ENCODE measurements around the gene MUS81.

MUS81 gene

DNA sequence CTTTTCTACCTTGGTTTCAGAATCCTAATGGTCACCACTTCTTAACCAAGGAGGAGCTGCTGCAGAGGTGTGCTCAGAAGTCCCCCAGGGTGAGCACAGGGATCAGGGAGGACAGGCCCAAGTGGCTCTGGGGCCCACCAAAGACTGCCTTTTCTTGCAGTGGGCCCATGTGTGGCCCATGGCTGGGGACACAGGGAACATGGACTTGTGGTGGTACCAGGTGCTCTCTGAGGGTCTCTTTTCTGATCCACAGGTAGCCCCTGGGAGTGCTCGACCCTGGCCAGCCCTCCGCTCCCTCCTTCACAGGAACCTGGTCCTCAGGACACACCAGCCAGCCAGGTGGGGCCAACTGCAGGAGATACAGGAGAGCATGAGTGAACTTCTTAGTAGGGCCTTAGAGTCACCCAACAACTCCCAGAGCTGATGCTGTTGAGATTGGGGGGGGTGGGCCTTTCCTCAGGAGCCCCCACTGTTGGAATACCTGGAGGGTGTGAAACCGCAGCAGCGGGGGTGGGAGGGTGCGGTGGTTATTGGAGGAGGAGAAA lies 2.0 kb downstream of the MUS81 start:
- peaks cover 37% of the 10 kb centered on the region for H3F3A ChIP-seq (ENCODE audit: insufficient read depth, low read length)
- no peak overlapping the region for H3K4me3 ChIP-seq (ENCODE audit: low read length)
- TF ChIP-seq EZH2 (optimal IDR thresholded peaks at IDR 0.05; ENCODE audit: low read depth, low read length) (no peak), EZH2phosphoT487 (IDR thresholded peaks at IDR 0.05; ENCODE audit: low read length) (no peak)
- TF ChIP-seq, protein P1, sequence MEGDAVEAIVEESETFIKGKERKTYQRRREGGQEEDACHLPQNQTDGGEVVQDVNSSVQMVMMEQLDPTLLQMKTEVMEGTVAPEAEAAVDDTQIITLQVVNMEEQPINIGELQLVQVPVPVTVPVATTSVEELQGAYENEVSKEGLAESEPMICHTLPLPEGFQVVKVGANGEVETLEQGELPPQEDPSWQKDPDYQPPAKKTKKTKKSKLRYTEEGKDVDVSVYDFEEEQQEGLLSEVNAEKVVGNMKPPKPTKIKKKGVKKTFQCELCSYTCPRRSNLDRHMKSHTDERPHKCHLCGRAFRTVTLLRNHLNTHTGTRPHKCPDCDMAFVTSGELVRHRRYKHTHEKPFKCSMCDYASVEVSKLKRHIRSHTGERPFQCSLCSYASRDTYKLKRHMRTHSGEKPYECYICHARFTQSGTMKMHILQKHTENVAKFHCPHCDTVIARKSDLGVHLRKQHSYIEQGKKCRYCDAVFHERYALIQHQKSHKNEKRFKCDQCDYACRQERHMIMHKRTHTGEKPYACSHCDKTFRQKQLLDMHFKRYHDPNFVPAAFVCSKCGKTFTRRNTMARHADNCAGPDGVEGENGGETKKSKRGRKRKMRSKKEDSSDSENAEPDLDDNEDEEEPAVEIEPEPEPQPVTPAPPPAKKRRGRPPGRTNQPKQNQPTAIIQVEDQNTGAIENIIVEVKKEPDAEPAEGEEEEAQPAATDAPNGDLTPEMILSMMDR (IDR thresholded peaks at IDR 0.05; ENCODE audit: low read length): no peak
- H3K27ac ChIP-seq (ENCODE audit: low read length): no peak overlapping the region
- peak overlapping the region; percentile 93; the same call in 1 of the 2 replicates for H3K9ac ChIP-seq (ENCODE audit: low read length)
- H3K36me3 ChIP-seq (replicated peaks; ENCODE audit: insufficient read depth, low read length): peaks cover 5% of the 10 kb centered on the region; the same call in 1 of the 2 replicates
- peaks cover 35% of the 10 kb centered on the region for H3K79me2 ChIP-seq (ENCODE audit: low read length)
- no peaks in the 10 kb centered on the region for H3K9me2 ChIP-seq (replicated peaks; ENCODE audit: insufficient read depth, low read length)
- peaks cover 8% of the 10 kb centered on the region for H3K4me1 ChIP-seq (ENCODE audit: low read length)
- no peaks in the 10 kb centered on the region for H3K9me3 ChIP-seq (replicated peaks; ENCODE audit: insufficient read depth, low read length)
- H3K4me2 ChIP-seq (ENCODE audit: low read depth, low read length): peak overlapping the region; percentile 96; the same call in 1 of the 2 replicates
- no peak overlapping the region for H2AFZ ChIP-seq (ENCODE audit: low read length)
- H4K20me1 ChIP-seq (ENCODE audit: insufficient read depth, low read length): no peaks in the 10 kb centered on the region
- no peaks in the 10 kb centered on the region for H3K27me3 ChIP-seq (replicated peaks; ENCODE audit: insufficient read depth, low read length)
- DNase-seq: no peak

DNA sequence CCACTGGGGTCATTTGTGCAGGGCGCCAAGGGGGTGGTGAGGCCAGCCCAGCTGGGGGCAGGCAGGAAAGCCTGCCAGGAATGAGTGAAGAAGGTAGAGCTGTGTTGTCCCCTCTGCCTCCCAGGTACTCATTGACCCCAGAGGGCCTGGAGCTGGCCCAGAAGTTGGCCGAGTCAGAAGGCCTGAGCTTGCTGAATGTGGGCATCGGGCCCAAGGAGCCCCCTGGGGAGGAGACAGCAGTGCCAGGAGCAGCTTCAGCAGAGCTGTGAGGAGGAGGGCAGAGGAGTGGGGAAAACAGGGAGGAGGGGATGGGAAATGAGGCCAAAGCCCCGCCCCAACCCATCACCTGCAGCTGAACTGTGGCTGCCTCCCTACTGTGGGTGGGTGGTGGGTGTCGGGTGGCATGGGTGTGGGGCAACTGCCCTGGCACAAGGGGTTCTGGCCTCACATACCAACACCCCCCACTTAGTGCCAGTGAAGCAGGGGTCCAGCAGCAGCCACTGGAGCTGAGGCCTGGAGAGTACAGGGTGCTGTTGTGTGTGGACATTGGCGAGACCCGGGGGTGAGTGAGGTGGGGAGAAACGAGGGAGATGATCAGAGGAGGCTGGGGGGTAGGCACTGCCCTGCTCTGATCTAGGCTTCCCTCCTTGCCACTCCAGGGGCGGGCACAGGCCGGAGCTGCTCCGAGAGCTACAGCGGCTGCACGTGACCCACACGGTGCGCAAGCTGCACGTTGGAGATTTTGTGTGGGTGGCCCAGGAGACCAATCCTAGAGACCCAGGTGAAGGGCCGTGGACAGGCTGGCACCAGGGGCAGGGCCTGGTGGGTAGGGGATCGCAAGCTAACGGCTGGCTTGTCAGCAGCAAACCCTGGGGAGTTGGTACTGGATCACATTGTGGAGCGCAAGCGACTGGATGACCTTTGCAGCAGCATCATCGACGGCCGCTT lies 3.0 kb downstream of the MUS81 start:
- TF ChIP-seq, protein P1 (IDR thresholded peaks at IDR 0.05; ENCODE audit: low read length): no peak
- TF ChIP-seq EZH2 (optimal IDR thresholded peaks at IDR 0.05; ENCODE audit: low read depth, low read length) (no peak), EZH2phosphoT487 (IDR thresholded peaks at IDR 0.05; ENCODE audit: low read length) (no peak)
- no peak for DNase-seq
- H3F3A ChIP-seq (ENCODE audit: insufficient read depth, low read length): peaks cover 31% of the 10 kb centered on the region

DNA sequence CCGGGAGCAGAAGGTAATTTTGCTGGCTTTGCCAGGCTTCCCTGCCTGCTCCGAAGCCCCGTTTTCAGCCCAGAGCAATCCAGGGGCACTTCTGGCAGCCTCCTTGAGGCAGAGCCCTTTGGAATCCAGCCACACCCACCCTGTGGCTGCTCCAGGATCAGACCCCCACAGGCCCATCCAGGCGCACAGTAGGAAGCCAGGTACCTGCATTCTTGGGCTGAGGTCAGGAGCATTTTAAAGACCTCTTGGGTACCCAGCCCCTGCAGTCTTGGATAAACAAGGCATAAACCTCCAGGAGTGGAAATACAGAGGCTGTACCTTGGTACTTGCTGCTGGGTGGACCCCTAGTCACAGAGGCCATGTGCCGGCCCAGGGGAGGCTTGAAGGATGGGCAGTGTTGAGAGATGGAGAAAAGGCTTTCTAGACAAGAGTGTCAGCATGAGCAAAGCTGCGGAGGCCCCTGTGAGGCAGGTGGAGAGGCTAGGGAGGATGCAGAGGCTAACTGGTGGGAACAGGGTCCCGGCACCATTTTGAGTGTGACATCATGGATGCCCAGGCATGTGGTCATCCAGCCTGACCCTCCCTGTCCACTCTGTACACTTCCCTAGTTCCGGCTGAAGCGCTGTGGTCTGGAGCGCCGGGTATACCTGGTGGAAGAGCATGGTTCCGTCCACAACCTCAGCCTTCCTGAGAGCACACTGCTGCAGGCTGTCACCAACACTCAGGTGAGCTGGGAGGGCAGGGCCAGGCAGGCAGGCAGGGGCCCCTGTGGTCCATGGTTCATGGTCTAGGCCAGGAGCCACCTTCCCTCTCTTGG lies 3.9 kb downstream of the MUS81 start:
- H3K27ac ChIP-seq (ENCODE audit: low read length): no peak overlapping the region
- no peak overlapping the region for H3K9ac ChIP-seq (ENCODE audit: low read length)
- H3F3A ChIP-seq (ENCODE audit: insufficient read depth, low read length): peaks cover 22% of the 10 kb centered on the region
- no peaks in the 10 kb centered on the region for H3K9me2 ChIP-seq (replicated peaks; ENCODE audit: insufficient read depth, low read length)
- no peak overlapping the region for H3K4me3 ChIP-seq (ENCODE audit: low read length)
- peaks cover 8% of the 10 kb centered on the region for H3K4me1 ChIP-seq (ENCODE audit: low read length)
- H3K79me2 ChIP-seq (ENCODE audit: low read length): peaks cover 31% of the 10 kb centered on the region
- no peaks in the 10 kb centered on the region for H3K9me3 ChIP-seq (replicated peaks; ENCODE audit: insufficient read depth, low read length)
- TF ChIP-seq EZH2 (optimal IDR thresholded peaks at IDR 0.05; ENCODE audit: low read depth, low read length): no peak
- TF ChIP-seq, protein P1 (IDR thresholded peaks at IDR 0.05; ENCODE audit: low read length): no peak
- no peak for TF ChIP-seq EZH2phosphoT487 (IDR thresholded peaks at IDR 0.05; ENCODE audit: low read length)
- no peak overlapping the region for H3K4me2 ChIP-seq (ENCODE audit: low read depth, low read length)
- no peaks in the 10 kb centered on the region for H4K20me1 ChIP-seq (ENCODE audit: insufficient read depth, low read length)
- H2AFZ ChIP-seq (ENCODE audit: low read length): no peak overlapping the region
- peaks cover 5% of the 10 kb centered on the region; the same call in 1 of the 2 replicates for H3K36me3 ChIP-seq (replicated peaks; ENCODE audit: insufficient read depth, low read length)
- H3K27me3 ChIP-seq (replicated peaks; ENCODE audit: insufficient read depth, low read length): no peaks in the 10 kb centered on the region
- no peak for DNase-seq

More for the DNA sequence above, 3.0 kb downstream of the MUS81 start:
- no peaks in the 10 kb centered on the region for H3K9me3 ChIP-seq (replicated peaks; ENCODE audit: insufficient read depth, low read length)
- peaks cover 8% of the 10 kb centered on the region for H3K4me1 ChIP-seq (ENCODE audit: low read length)
- H3K27me3 ChIP-seq (replicated peaks; ENCODE audit: insufficient read depth, low read length): no peaks in the 10 kb centered on the region
- H3K27ac ChIP-seq (ENCODE audit: low read length): no peak overlapping the region
- peaks cover 31% of the 10 kb centered on the region for H3K79me2 ChIP-seq (ENCODE audit: low read length)
- no peak overlapping the region for H2AFZ ChIP-seq (ENCODE audit: low read length)
- H3K9ac ChIP-seq (ENCODE audit: low read length): no peak overlapping the region
- peaks cover 5% of the 10 kb centered on the region; the same call in 1 of the 2 replicates for H3K36me3 ChIP-seq (replicated peaks; ENCODE audit: insufficient read depth, low read length)
- H3K9me2 ChIP-seq (replicated peaks; ENCODE audit: insufficient read depth, low read length): no peaks in the 10 kb centered on the region
- no peak overlapping the region for H3K4me2 ChIP-seq (ENCODE audit: low read depth, low read length)
- H4K20me1 ChIP-seq (ENCODE audit: insufficient read depth, low read length): no peaks in the 10 kb centered on the region
- H3K4me3 ChIP-seq (ENCODE audit: low read length): no peak overlapping the region
